SK-N-SH (cell line): ENCODE results near the gene FBP1. TPM values are rescaled to one million over a fixed set of nuclear protein-coding genes. Genes with fewer than 3 reads are reported as not detected.

Experiments used
- CTCF ChIA-PET: fragments of 300-600, 350-600 bp; formaldehyde crosslinking; extraction: SDS; loops from one replicate; lab custom pipeline; 2021; lab: Yijun Ruan, JAX
- POLR2A ChIA-PET: fragments of 350-600 bp; sonication (Branson Sonifier 250); formaldehyde crosslinking; extraction: SDS; loops from one replicate; lab custom pipeline; 2020; ENCODE audit warnings: antibody characterized with exemption, inconsistent platforms; lab: Yijun Ruan, JAX
- DNase-seq: peaks from one replicate; pipeline ENCODE4 v3.0.0; 2012
- H2AFZ ChIP-seq: fragments of 200-600 bp; sonication (generic); 2 replicates; pipeline ENCODE4 v1.8.1; 2016; ENCODE audit warnings: antibody characterized with exemption, mild to moderate bottlenecking, low read depth
- H3F3A ChIP-seq: fragments of 200-600 bp; sonication (generic); replicated peaks from 2 replicates; pipeline ENCODE3; 2016; ENCODE audit warnings: antibody characterized with exemption, mild to moderate bottlenecking; ENCODE audit not compliant: insufficient read depth
- H3K27ac ChIP-seq, 2 experiments: fragments of 200-500 bp in 1 of 2; fragments of 200-600 bp in 1 of 2; sonication (Bioruptor generic) in 1 of 2; sonication (generic), shearing (Covaris generic) in 1 of 2; 2 replicates each; pipeline versions ENCODE4 v1.5.1 to v1.6.1; 2014 to 2016; ENCODE audit warnings: low read depth in 2 of 2, inconsistent platforms in 1 of 2, low read length in 1 of 2, mild to moderate bottlenecking in 1 of 2, mixed read lengths in 1 of 2
- H3K27me3 ChIP-seq: fragments of 200-600 bp; sonication (generic), shearing (Covaris generic); 2 replicates; pipeline ENCODE4 v1.6.1; 2016; ENCODE audit warnings: mixed run types; ENCODE audit not compliant: insufficient read depth
- H3K36me3 ChIP-seq, 2 experiments: fragments of 200-500 bp in 1 of 2; fragments of 200-600 bp in 1 of 2; sonication (Bioruptor generic) in 1 of 2; sonication (generic) in 1 of 2; replicated peaks in 1 of 2; 2 replicates each; pipeline versions ENCODE3 to v1.5.1; 2014 to 2016; ENCODE audit warnings: low read length in 1 of 2, mild to moderate bottlenecking in 1 of 2; ENCODE audit not compliant: insufficient read depth in 2 of 2, control insufficient read depth in 1 of 2
- H3K4me1 ChIP-seq, 2 experiments: fragments of 200-500 bp in 1 of 2; fragments of 200-600 bp in 1 of 2; sonication (Bioruptor generic) in 1 of 2; sonication (generic), shearing (Covaris generic) in 1 of 2; 2 replicates each; pipeline versions ENCODE4 v1.5.1 to v1.6.1; 2014 to 2016; ENCODE audit warnings: low read depth in 1 of 2, low read length in 1 of 2, mixed run types in 1 of 2; ENCODE audit not compliant: insufficient read depth in 2 of 2, control insufficient read depth in 1 of 2
- H3K4me2 ChIP-seq: fragments of 200-600 bp; sonication (generic), shearing (Covaris generic); 2 replicates; pipeline ENCODE4 v1.6.1; 2017; ENCODE audit warnings: mixed run types
- H3K4me3 ChIP-seq, 2 experiments: fragments of 200-500 bp in 1 of 2; fragments of 200-600 bp in 1 of 2; sonication (Bioruptor generic) in 1 of 2; sonication (generic), shearing (Covaris generic) in 1 of 2; 2 replicates each; pipeline versions ENCODE4 v1.5.1 to v1.8.1; 2014 to 2016; ENCODE audit warnings: low read depth in 2 of 2, inconsistent platforms in 1 of 2, low read length in 1 of 2, mild to moderate bottlenecking in 1 of 2, mixed read lengths in 1 of 2, moderate library complexity in 1 of 2
- H3K79me2 ChIP-seq: fragments of 200-600 bp; sonication (generic); 2 replicates; pipeline ENCODE4 v1.8.1; 2017; ENCODE audit warnings: mild to moderate bottlenecking; ENCODE audit not compliant: insufficient read depth
- H3K9ac ChIP-seq: fragments of 200-600 bp; sonication (generic); 2 replicates; pipeline ENCODE4 v1.6.1; 2017; ENCODE audit warnings: mixed run types
- H3K9me2 ChIP-seq: fragments of 200-600 bp; sonication (generic); 2 replicates; pipeline ENCODE4 v1.6.1; 2017; ENCODE audit warnings: mixed run types
- H3K9me3 ChIP-seq: fragments of 200-600 bp; sonication (generic); 2 replicates; pipeline ENCODE4 v1.6.1; 2017; ENCODE audit warnings: mixed run types, mild to moderate bottlenecking, moderate library complexity
- H4K20me1 ChIP-seq: fragments of 200-600 bp; sonication (generic); 2 replicates; pipeline ENCODE4 v1.6.1; 2017; ENCODE audit warnings: mild to moderate bottlenecking, mixed run types; ENCODE audit not compliant: insufficient read depth
- CHD2 ChIP-seq: fragments of 150-350 bp; IDR thresholded peaks from 2 replicates; pipeline ENCODE4 v1.6.1; 2018; ENCODE audit warnings: low read length; ENCODE audit not compliant: partially characterized antibody
- ELF1 ChIP-seq: IDR thresholded peaks from 2 replicates; pipeline ENCODE4 v1.4.0; 2012
- EZH2phosphoT487 ChIP-seq: fragments of 200-600 bp; sonication (generic); IDR thresholded peaks from 2 replicates; pipeline ENCODE4 v1.6.1; 2017; ENCODE audit warnings: low read depth, mixed run types, mild to moderate bottlenecking, antibody characterized with exemption, moderate library complexity, borderline replicate concordance
- FOSL2 ChIP-seq: IDR thresholded peaks from 2 replicates; pipeline ENCODE4 v1.4.0; 2012; ENCODE audit warnings: low read depth, mild to moderate bottlenecking, moderate library complexity, borderline replicate concordance
- JUND ChIP-seq: IDR thresholded peaks from 2 replicates; pipeline ENCODE4 v1.4.0; 2012
- MEF2A ChIP-seq: IDR thresholded peaks from 2 replicates; pipeline ENCODE4 v1.4.0; 2012; ENCODE audit warnings: low read depth, borderline replicate concordance
- RFX5 ChIP-seq: IDR thresholded peaks from 2 replicates; pipeline ENCODE4 v1.6.1; 2012; ENCODE audit warnings: mild to moderate bottlenecking, improper control_type of control experiment, low read length
- RXRA ChIP-seq: IDR thresholded peaks from 2 replicates; pipeline ENCODE4 v1.4.0; 2012; ENCODE audit warnings: low read depth, mild to moderate bottlenecking, borderline replicate concordance
- SIN3A ChIP-seq: IDR thresholded peaks from 2 replicates; pipeline ENCODE4 v1.6.1; 2012; ENCODE audit warnings: low read depth, mild to moderate bottlenecking, low read length, moderate library complexity, borderline replicate concordance
- SMC3 ChIP-seq: IDR thresholded peaks from 2 replicates; pipeline ENCODE4 v1.6.1; 2012; ENCODE audit warnings: low read depth, low read length, improper control_type of control experiment
- TEAD4 ChIP-seq: IDR thresholded peaks from 2 replicates; pipeline ENCODE4 v1.4.0; 2012; ENCODE audit warnings: mild to moderate bottlenecking, borderline replicate concordance; ENCODE audit not compliant: insufficient read depth
- YY1 ChIP-seq: IDR thresholded peaks from 2 replicates; pipeline ENCODE4 v1.4.0; 2012; ENCODE audit warnings: low read depth, mild to moderate bottlenecking
- whole genome bisulfite sequencing: methylation state at CpG from one replicate; pipeline ENCODE4 v1.1.6; 2017; ENCODE audit warnings: low lambda C conversion rate; 5-methylcytosine and 5-hydroxymethylcytosine counted together
- polyA plus RNA-seq, 3 experiments: library from polyadenylated mRNA; depleted of rRNA; stranded (reverse); fragments of >200 nt; gene quantifications; 2 replicates each; pipeline ENCODE4 v1.2.3, GENCODE V29; 2012
- TF ChIP-seq, protein P1 (sequence below): IDR thresholded peaks from 2 replicates; pipeline ENCODE4 v1.4.0; 2012; ENCODE audit warnings: low read depth, borderline replicate concordance
- TF ChIP-seq, protein P2 (sequence below): IDR thresholded peaks from 2 replicates; pipeline ENCODE4 v1.4.0; 2012; ENCODE audit warnings: low read depth
- TF ChIP-seq, protein P3 (sequence below): fragments of 150-350 bp; IDR thresholded peaks from 2 replicates; pipeline ENCODE4 v1.6.1; 2016; ENCODE audit warnings: mild to moderate bottlenecking, low read depth, low read length
- TF ChIP-seq, protein P4 (sequence below): IDR thresholded peaks from 2 replicates; pipeline ENCODE4; 2012

FBP1 gene
- polyA plus RNA-seq, 1 of the 3 experiments (the other 2 are of a cell fraction), result not detected

DNA sequence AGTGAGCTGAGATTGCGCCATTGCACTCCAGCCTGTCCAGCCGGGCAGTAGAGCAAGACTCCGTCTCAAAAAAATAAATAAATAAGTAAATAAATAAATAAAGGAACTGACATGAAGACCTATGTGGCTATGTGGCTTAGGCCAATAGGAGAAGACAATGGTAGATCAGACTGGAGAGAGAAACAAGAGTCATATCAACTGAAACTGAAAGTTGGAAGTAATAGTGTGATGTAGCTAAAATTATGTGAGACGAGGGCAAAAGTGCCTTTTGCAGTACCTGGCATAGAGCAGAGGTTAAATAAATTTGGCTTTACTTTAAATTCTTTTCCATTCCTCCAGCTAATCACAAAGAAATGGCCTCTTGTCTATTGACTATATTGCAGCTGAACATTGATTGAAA is 53.0 kb downstream of the FBP1 start:
- Histone ChIP-seq H3F3A (no peaks in the 10 kb centered on the region), H3K9me2 (no peaks in the 10 kb centered on the region), H3K9ac (no peak overlapping the region), H3K4me3 (no peak overlapping the region), H4K20me1 (no peaks in the 10 kb centered on the region), H3K36me3 (no peaks in the 10 kb centered on the region), H3K9me3 (no peaks in the 10 kb centered on the region), H3K4me1 (no peaks in the 10 kb centered on the region; a peak in 1 of 4 replicates), H3K4me2 (no peak overlapping the region), H3K27ac (no peak overlapping the region), H3K79me2 (no peaks in the 10 kb centered on the region), H2AFZ (no peak overlapping the region), H3K27me3 (no peaks in the 10 kb centered on the region)
- WGBS, result 73% methylated on average over 4 of the region's 4 CpGs
- ChIA-PET POLR2A (no interaction called here), CTCF (interaction anchor here (0.5 to 0.7 kb wide), 4 partner anchors 17 to 1628 kb away, joined by 3 read pairs; no protein-coding TSS in a partner anchor)
- TF ChIP-seq CHD2 (no peak), RFX5 (no peak), SIN3A (no peak), EZH2phosphoT487 (no peak)
- TF ChIP-seq, protein P1, sequence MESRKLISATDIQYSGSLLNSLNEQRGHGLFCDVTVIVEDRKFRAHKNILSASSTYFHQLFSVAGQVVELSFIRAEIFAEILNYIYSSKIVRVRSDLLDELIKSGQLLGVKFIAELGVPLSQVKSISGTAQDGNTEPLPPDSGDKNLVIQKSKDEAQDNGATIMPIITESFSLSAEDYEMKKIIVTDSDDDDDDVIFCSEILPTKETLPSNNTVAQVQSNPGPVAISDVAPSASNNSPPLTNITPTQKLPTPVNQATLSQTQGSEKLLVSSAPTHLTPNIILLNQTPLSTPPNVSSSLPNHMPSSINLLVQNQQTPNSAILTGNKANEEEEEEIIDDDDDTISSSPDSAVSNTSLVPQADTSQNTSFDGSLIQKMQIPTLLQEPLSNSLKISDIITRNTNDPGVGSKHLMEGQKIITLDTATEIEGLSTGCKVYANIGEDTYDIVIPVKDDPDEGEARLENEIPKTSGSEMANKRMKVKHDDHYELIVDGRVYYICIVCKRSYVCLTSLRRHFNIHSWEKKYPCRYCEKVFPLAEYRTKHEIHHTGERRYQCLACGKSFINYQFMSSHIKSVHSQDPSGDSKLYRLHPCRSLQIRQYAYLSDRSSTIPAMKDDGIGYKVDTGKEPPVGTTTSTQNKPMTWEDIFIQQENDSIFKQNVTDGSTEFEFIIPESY, result no peak
- no peak for DNase-seq

DNA sequence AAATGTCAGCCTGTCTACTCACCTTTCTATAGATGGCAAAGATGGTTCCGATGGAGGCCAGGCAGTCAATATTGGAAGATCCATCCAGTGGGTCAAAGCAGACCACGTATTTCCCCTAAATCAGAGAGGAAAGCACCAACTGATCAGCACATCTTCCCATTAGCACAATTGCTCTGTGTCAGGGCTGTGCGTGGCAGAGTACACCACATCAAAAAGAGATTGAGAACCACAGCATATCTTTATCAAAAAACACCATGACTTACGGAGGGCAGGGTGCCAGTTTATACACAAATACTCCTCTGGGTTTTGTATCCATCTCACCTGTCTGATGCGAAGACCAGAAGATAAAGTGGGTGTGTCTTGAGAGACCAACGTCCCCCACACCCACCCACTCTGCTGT is 54.8 kb downstream of the FBP1 start:
- Histone ChIP-seq H3K79me2 (no peaks in the 10 kb centered on the region), H3K9me2 (no peaks in the 10 kb centered on the region), H3K27ac (no peak overlapping the region), H3F3A (no peaks in the 10 kb centered on the region)
- POLR2A ChIA-PET, result no interaction called here
- TF ChIP-seq FOSL2 (no peak), SMC3 (no peak), YY1 (no peak), RXRA (no peak), JUND (no peak), TEAD4 (no peak), CHD2 (no peak), MEF2A (no peak), ELF1 (no peak)
- TF ChIP-seq, protein P2, sequence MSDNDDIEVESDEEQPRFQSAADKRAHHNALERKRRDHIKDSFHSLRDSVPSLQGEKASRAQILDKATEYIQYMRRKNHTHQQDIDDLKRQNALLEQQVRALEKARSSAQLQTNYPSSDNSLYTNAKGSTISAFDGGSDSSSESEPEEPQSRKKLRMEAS, result no peak
- TF ChIP-seq, protein P3, sequence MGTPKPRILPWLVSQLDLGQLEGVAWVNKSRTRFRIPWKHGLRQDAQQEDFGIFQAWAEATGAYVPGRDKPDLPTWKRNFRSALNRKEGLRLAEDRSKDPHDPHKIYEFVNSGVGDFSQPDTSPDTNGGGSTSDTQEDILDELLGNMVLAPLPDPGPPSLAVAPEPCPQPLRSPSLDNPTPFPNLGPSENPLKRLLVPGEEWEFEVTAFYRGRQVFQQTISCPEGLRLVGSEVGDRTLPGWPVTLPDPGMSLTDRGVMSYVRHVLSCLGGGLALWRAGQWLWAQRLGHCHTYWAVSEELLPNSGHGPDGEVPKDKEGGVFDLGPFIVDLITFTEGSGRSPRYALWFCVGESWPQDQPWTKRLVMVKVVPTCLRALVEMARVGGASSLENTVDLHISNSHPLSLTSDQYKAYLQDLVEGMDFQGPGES, result no peak
- TF ChIP-seq, protein P4, sequence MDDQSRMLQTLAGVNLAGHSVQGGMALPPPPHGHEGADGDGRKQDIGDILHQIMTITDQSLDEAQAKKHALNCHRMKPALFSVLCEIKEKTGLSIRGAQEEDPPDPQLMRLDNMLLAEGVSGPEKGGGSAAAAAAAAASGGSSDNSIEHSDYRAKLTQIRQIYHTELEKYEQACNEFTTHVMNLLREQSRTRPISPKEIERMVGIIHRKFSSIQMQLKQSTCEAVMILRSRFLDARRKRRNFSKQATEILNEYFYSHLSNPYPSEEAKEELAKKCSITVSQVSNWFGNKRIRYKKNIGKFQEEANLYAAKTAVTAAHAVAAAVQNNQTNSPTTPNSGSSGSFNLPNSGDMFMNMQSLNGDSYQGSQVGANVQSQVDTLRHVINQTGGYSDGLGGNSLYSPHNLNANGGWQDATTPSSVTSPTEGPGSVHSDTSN, result no peak
- TF ChIP-seq, all 33 proteins: peak for 0
- Histone ChIP-seq H3K27me3 (no peaks in the 10 kb centered on the region), H3K4me2 (no peak overlapping the region), H3K9me3 (no peaks in the 10 kb centered on the region), H3K36me3 (no peaks in the 10 kb centered on the region), H3K4me1 (no peaks in the 10 kb centered on the region; a peak in 1 of 4 replicates), H3K4me3 (no peak overlapping the region), H3K9ac (no peak overlapping the region), H4K20me1 (no peaks in the 10 kb centered on the region), H2AFZ (no peak overlapping the region)
- CTCF ChIA-PET, result interaction anchor here (1.3 kb wide), 1 partner anchor 13 kb away, joined by 3 read pairs; no protein-coding TSS in a partner anchor
- DNase-seq, result no peak
- 62% methylated on average over 6 of the region's 6 CpGs for WGBS
